ELR (cell line): Measurements from ENCODE around the gene SMAGP.
A peak's percentile ranks its signal among the peaks of the same experiment; 100 is the strongest.
"Not testable (repeated sequence)": the region's sequence is repeated elsewhere in the genome, so short reads cannot be mapped to it uniquely, and the experiment has no call there.

Experiments used
- DNase-seq: peaks from one replicate; pipeline ENCODE4 v3.0.0-alpha.2; 2015; ENCODE audit warnings: low read depth

Gene SMAGP

DNA sequence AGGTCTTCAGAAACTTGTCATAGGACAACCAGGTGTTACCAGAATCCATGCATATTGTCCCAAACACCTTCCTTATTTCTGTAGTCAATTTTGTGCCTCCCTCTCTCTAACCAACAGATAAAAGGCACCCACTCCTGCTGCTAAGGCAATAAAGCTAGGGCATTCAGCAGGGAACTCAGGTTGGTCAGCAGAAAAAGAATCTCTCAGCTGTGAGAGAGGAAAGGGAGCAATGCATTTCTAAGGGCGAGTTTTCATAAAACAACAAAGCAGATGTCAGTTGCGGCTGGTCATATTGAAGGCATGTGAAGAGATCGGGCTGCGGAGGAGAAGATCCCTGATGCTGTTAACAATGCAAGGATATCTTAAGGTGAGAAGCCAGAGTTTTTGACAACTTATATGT, 45.0 kb downstream of the SMAGP start:
- DNase-seq: no peak

DNA sequence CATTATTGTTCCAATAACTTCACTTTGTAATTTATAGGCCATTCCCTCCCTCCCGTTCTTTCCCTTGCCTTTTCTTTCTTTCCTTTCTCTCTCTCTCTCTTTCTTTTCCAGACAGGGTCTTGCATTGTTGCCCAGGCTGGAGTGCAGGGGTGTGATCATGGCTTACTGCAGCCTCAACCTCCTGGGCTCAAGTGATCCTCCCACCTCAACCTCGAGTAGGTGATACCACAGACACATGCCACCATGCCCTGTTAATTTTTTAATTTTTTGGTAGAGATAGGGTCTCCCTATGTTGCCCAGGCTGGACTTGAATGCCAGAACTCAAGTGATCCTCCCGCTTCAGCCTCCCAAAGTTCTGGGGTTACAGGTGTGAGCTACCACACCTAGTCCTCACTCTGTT, 45.6 kb downstream of the SMAGP start:
- DNase-seq: no peak

DNA sequence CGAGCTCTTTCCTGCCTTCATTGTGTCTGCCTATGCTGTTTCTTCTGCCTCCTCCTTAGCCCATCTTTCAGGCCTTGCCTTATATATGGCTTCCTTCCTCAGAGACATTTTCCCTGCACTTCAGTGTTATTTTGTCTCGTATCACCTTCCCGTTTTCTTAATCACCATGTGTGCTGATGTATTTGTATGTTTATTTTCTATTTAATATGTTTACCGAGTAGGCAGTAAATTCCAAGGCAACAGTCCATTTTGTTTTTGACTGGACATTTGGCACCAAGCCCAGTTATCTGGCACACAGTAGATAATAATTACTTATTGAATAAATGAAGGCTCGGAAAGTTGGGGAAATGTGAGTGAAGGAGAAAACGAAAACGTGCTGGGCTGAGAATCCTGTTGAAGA, 47.8 kb downstream of the SMAGP start:
- DNase-seq: no peak

DNA sequence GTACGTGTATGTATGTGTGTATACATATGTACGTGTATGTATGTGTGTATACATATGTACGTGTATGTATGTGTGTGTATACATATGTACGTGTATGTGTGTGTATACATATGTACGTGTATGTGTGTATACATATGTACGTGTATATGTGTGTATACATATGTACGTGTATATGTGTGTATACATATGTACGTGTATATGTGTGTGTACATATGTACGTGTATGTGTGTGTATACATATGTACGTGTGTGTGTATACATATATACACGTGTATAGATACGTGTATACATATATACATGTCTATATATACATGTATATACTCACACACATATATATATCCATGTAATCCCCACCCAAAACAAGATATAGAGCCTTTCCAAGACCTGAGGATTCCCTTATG, 50.4 kb downstream of the SMAGP start:
- DNase-seq: not testable (repeated sequence)

DNA sequence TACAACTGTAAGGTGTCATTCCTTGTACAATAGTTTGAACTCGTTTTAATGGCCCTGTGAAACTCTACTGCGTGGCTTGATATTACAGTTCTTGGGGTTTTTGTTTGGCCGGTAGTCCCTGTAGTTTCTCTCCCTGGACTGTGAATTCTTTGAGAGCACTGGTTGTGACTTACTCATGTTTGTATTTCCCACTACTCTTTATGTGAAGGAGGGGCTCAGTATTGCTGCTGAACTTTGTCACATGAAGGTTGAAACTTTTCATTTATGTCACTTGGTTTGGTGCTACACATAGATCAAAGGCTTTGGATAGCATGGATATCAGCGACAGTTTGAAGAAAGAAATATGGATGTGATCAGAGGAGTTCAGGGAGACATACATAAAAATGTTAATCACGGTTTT, 50.9 kb downstream of the SMAGP start:
- DNase-seq: no peak

DNA sequence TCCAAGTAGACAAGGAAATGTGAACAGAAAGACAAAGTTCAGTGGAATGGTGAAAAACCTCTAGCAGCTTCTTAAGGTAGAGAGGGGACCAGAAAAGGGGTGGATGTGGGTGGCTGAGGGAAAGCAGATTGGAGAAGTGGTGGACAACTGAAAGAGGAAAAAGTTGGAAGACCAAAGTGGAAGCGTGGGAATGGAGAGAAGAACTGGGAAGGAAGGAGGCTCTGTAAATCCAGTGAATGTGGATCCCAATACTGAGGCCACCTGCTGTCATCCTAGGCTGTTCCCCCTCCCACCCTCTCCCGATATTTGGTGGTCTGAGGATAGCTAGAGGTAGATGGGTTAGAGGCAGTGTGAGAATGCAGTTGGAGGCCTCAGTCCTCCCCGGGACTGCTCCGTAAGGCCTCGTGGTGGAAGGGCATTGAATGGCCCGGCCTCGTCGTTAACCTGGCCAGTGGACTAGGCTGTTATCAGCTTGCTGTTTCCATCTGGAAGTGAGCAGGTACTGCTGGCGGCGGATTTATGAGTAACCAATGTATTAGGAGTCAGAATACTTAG, 51.5 kb downstream of the SMAGP start:
- DNase-seq: peak; percentile 40

DNA sequence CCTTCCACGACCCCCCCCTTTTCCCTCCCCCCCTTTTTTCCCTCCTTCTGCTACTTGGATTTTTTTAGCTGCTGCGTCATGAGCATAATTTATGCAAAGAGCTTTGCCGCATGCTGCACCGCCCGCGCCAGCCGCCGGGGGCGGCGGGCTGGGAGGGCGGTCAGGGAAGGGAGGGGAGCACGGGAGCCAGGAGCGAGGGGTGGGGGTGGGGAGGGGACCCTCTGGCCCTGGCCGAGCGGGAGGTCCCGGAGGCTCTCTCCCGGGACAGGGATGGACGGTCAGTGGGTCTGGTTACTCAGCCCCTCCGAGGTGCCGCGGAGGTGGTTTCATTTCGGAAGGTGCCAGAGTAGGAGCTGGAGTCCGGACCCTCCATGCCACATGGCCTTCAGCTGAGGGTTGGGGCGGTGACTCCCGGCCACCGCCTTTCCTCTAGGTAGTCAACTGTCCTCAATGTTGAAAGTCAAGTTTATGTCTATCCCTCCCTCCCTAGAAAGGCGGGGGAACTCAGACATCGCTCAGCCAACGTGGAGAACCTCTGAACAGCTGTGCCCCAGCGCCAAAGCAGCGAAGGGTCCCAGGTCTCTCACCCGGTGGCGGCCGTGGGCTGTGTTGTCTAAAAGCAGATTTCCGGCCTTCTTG, 52.1 kb downstream of the SMAGP start, which contains the start of gene POU6F1:
Gene POU6F1, minus strand, starts transcription at position 95 of the 639 bp plus-strand sequence. CDS start 11,226 bp downstream, outside the sequence.
- DNase-seq: peak; percentile 88

DNA sequence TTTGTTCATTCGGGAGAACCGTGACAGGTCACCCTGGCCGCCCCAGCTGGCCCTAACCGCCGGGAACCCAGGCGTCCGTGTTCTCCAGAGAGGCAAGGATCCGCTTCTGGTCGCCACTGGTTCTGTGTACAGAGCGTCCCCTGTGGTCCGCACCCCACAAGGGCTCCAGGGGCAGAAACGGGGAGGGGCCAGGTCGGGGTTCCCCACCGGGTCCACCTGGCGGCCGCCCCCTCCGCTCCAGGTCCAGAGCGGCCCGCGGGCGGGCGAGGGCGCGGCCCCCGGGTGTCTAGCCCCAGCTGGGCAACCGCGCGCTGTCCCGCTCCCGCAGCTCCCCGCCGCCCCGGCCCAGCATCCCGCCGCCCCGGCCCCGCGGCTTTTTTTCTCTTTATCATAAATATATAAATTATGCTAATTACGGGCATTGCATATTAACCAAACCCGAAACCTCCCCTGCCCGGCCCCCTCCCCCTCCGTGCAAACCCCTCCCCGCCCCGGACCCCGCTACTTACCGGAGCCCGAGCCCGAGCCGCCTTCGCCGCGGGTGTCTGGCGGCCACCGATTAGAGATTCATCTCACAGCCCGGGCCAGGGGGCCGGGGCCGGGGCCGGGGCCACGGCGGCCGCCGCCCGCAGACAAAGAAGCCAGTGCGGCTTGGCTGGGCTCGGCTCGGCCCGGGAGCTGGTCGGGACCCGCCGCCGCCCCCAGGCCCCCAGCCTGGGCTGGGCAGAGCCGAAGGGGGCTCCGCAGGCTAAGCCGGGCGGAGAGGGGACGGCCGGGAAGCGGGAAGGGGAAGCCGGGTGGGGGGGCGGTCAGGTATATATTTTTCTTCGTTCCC, 52.9 kb downstream of the SMAGP start:
- peak; percentile 46 for DNase-seq

DNA sequence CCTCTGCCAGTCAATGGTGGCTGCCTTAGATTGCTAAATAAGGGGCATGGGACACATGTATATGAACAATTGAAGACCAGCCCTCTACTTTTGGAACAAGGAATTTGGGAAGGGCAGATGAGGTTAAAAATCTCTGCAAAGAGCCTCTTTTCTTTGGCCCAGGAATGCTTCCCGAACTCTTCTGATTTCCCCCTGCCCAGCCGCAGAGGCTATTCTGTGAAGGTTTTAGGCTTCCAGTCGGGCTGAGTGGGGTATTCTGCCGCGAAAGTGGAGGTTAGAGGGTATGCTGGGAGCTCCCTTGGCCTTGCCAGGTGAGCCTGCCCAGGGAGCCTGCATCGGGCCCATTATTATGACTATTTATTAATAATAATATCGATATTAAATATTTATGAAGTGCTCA, 53.6 kb downstream of the SMAGP start:
- DNase-seq: no peak

DNA sequence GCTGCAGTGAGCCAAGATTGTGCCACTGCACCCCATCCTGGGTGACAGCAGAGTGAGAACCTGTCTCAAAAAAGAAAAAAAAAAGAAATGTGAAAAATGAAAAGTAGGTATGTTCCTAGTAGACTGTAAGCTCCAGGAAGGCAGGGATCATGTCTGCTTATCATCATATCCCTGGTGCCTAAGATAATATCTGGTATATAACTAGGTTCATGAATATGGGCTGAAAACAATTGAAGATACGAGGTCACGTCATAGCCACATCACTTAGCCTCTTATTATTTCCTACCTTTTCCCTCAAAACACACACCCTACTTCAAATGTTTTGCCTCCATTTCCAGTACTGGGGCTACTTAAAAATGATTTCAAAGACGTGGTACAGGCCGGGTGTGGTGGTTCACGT, 55.3 kb downstream of the SMAGP start:
- DNase-seq: no peak

DNA sequence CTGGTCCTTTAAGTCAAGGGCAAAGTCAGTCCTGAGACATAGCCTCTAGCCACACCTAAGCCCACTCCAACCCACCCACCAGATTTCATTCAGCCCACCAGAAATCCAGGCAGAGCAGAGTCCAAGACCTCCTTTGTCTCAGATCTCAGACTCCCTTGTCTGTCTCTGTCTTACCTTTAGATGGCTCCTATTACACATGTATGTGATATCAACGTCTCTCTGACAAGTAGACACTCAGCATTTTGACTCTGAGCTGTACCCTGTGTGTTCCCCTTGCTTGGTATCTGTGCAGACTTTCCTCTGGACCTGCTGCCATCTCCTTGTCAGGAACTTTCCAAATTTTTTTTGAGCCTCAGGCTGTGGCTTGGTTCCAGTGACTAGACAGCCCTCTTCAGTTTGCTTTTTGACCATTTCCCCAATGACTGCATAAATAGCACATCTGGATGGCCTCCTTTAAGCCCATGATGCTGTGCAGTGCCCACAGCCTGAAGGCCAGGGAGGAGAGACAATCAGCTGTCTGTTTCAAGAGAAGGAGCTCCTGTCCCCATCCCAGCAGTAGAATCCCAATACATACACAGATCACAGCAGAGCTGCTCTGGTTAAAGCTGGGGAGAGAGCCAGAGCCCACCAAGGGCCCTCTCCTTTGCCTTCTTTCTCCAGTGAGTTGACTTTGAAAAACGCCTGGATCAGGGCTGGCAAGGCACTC, 59.4 kb downstream of the SMAGP start:
- DNase-seq: no peak

DNA sequence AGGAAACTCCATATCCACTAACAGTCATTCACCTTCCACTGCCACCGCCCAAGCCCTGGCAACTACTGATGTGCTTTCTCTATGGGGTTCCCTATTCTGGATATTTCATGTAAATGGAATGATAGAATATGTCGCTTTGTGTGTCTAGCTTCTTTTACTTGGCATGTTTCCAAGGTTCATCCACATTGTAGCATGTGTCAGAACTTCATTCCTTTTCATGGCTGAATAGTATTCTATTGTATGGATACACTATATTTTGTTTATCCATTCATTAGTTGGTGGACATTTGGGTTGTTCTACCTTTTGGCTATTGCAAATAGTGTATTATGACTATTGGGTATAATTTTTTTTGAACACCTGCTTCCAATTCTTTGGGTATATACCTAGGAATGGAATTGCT, 61.0 kb downstream of the SMAGP start:
- no peak for DNase-seq

DNA sequence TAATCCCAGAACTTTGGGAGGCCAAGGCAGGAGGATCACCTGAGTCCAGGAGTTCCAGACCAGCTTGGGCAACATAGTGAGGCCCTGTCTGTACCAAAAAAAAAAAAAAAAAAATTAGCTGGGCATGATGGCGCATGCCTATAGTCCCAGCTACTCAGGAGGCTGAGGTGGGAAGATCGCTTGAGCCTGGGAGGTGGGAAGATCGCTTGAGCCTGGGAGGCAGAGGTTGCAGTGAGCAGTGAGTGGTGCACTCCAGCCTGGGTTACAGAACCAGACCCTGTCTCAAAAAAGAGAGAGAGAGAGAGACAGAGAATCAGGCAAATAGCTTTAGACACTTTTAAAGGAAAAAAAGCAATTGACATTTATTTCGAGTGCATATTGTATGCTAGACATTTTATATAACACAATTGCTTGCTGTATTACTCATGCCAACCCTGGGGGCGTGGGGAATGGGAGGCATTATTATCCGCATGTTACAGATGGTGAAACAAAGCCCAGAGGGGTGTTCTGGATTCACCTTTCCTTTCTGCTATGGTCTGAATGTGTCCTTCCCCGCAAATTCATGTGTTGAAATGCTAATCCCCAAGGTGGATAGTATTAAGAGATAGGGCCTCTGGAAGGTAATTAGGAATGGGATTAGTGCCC, 62.1 kb downstream of the SMAGP start:
- no peak for DNase-seq

DNA sequence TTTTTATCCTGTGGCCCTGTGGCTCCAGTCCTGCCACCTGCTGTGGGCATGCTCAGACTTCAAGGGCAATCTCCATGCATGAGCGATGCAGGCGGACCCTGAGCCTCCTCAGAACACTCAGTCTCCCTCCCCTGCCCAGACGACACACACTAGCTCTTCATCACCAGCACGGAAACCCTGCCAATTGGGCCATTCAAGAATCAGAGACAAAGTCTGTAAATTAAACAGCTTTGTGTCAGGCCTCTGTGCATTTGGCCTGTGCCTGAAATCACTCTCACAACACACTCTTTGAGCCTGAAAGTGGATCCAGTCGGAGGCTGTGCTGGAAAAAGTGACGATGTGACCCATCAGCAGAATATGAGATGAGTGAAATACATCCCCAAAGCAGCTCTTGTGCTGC, 64.9 kb downstream of the SMAGP start:
- no peak for DNase-seq

DNA sequence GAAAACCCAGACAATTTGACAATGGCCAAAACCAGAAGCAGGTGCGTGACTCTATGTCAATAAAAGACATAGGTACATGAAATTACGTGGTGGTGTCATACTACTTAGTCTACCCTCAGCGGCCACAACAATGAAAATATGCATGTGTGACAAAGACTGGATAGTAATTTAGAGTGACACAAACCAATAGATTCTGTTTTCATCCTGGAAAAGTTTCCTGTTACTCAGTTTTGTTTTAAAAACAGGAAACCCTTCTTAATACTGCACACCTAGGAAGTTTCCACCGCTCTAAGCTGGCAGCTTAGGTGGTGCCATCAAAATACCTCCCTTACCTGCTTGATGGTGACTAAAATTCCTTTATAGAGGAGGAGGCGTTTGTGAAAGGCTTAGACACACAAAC, 67.5 kb downstream of the SMAGP start:
- no peak for DNase-seq

DNA sequence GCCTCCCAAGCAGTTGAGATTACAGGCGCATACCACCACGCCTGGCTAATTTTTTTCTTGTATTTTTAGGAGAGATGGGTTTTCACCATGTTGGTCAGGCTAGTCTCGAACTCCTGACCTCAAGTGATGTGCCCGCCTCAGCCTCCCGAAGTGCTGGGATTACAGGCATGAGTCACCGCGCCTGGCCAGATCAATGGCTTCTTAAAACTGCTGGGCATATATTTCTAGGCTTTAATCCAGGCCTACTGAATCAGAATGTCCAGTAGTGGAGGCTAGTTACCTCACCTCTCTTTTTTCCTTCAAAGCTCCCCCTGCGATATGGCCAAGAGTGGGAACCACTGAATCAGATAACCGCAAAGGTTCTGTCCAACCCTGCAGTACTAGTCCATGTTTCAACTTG, 69.4 kb downstream of the SMAGP start:
- DNase-seq: no peak

DNA sequence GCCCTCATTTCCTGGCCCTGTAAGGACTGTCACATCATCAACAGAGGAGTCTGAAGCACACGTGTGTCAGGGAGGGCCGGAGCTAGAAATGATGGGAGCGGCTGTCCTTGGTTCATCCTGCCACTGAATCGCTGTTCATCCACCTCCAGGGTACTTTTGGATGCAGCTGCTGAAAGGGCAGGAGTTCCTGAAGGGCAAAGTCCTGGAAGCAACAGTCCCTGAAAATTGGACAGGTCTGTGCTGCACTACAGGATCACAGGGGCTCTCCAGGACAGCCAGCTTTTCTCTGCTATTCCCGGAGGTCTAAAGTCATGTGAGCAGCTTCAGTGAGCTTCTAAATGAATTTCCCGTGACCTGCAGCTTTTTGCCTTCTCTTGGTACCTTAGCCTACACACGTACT, 70.1 kb downstream of the SMAGP start:
- no peak for DNase-seq

DNA sequence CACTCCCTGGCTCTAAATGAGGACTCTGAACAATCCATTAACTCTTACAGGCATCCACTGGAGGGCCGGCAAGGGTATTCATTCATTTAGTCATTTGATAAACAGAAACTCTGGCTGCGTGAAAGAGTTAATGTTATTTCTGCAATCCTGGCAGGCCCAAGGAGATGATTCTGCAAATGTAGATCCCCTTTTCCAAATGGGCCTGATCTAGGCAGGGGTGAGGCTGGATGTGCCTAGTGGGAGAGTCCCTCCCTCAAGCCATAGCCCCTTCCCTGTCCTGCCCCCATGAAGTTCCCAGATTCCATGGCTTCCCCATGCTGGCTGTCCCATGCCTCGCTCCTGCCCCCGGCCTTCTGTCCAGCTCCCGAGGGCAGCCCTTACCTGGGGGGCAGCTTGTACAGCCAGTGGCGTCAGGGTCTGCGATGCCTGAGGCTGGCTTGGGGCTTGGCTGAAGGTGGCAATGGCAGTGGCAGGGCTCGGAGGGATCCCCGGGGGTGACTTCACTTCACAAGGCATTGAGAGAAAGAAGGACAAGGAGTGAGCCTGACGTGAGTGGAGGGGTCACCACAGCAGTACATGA, 70.8 kb downstream of the SMAGP start:
- no peak for DNase-seq

DNA sequence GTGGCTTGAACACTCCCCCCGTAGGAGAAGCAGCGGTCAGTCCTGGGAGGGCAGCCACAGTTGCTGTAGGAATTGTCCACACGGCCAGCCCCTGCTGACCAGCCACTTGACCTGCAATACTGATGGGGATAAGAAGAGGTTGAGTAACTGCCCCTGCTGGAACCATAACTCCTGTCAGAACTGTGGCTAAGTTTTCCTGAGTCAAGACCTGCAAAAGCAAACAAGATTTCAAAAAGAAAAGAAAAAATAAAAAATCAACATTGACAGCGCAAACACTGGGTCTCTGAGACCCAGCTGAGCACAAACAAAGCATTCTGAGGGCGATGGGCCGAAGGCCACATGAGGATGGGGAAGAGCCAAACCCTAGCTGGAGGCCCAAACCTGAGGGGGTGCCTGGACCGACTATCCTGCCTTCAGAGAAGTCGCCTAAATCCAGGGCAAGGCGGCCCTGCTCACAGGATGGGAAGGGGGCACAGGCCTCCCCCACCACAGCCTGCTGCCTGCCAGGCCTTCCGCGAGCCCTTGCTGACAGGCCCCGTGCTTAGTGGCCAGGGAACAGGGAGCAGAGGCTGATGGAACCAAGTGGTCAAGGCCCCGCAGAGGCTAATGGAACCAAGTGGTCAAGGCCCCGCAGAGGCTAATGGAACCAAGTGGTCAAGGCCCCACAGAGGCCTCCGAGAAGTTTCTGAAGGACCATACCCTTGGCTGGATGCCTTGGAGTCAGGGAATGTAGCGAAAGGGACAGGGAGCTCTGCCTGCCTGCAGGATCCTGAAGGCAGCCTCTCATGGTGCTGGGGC, 71.4 kb downstream of the SMAGP start:
- DNase-seq: no peak

DNA sequence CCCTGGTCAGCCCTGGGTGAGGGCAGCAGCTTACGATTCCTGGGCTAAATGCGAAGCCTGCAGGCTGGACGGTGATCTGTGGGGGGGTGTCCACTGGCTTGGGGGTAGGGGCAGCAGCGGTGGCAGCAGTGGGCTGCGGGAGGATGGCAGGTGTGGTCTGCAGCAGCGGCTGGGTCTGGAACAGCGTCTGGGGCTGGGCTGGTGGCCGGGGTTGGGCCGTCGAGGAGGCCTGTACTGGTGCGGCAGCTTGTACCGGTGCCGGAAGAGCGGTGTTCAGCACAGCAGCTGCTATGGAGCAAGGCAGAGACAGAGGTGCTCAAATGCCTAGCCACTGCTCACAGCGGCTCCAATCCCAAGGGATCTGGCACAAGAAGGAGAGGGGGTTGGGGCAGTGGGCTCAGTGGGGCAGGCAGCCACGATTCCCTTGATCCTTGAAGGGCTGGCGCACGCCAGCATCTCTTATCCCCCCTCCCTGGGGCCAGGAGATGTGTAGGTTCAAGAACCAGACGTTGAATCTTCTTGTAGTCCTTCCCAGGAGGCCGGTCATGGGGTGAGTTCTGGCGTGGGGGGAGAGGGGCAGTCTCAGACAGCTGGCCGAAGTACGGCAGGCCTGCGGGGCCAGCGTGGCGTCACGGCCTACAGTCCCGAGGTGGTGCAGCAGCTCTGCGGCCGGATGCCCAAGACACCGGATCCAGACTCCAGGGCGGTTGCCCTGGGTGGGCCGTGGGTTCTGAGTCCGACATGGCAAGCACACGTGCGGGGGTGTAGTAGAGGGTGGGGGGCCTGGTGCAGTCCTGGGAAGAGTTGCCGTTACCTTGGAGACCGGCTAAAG, 72.3 kb downstream of the SMAGP start:
- no peak for DNase-seq
